Measurements from ENCODE around the gene HELT.

The HELT gene

GRCh38 chr4:185004562-185005218 is 13.6 kb upstream of the HELT start:
- DNase-seq = no peak

- DNase-seq = peak; percentile 5
These were observed 13.0 kb upstream of the HELT start for GRCh38 chr4:185005219-185005819.

- DNase-seq = no peak
These were observed 6.9 kb upstream of the HELT start for GRCh38 chr4:185011408-185011807.

- DNase-seq = no peak
These were observed 4.7 kb upstream of the HELT start for GRCh38 chr4:185013417-185014125.

- DNase-seq = no peak
These were observed 3.2 kb upstream of the HELT start for GRCh38 chr4:185015108-185015507.

- no peak for DNase-seq
These were observed 2.0 kb upstream of the HELT start for GRCh38 chr4:185016101-185016940.

- no peak for DNase-seq
These were observed 1.1 kb upstream of the HELT start for GRCh38 chr4:185016946-185017758.

- no peak for DNase-seq
These were observed 655 bp downstream of the HELT start for GRCh38 chr4:185018834-185019455.

GRCh38 chr4:185019456-185020292 is 1.4 kb downstream of the HELT start:
- no peak for DNase-seq

- DNase-seq = no peak
These were observed 2.1 kb downstream of the HELT start for GRCh38 chr4:185020293-185020808.

GRCh38 chr4:185020863-185021761 is 2.8 kb downstream of the HELT start:
- DNase-seq = no peak

GRCh38 chr4:185023471-185023870 is 5.2 kb downstream of the HELT start:
- no peak for DNase-seq

- no peak for DNase-seq
These were observed 10.3 kb downstream of the HELT start for GRCh38 chr4:185028625-185029024.

GRCh38 chr4:185031611-185032010 is 13.3 kb downstream of the HELT start:
- no peak for DNase-seq

- no peak for DNase-seq
These were observed 14.8 kb downstream of the HELT start for GRCh38 chr4:185033072-185033471.

GRCh38 chr4:185033950-185034349 is 15.7 kb downstream of the HELT start:
- no peak for DNase-seq

GRCh38 chr4:185035284-185035683 is 17.0 kb downstream of the HELT start:
- no peak for DNase-seq

GRCh38 chr4:185036019-185036418 is 17.7 kb downstream of the HELT start:
- DNase-seq = no peak

GRCh38 chr4:185036842-185037241 is 18.6 kb downstream of the HELT start:
- DNase-seq = no peak
